GM12878 (cell line): ENCODE measurements around the gene S100A6. TPM values are rescaled to one million over a fixed set of nuclear protein-coding genes. Genes with fewer than 3 reads are reported as not detected.

Source experiments
- ATF7 ChIP-seq: fragments of 450-650 bp; IDR thresholded peaks from 2 replicates; pipeline ENCODE4 v1.6.1; 2016; ENCODE audit warnings: low read depth, mild to moderate bottlenecking
- CBX5 ChIP-seq: sonication (generic); IDR thresholded peaks from 2 replicates; pipeline ENCODE4 v1.6.1; 2016; ENCODE audit warnings: low read depth, moderate library complexity, mild to moderate bottlenecking, inconsistent platforms
- EED ChIP-seq: sonication (generic); IDR thresholded peaks from 2 replicates; pipeline ENCODE4 v1.6.1; 2016; ENCODE audit warnings: antibody characterized with exemption, low read depth
- IKZF1 ChIP-seq: fragments of 450-650 bp; conservative IDR thresholded peaks from 2 replicates; pipeline ENCODE4 v1.6.1; 2017; ENCODE audit warnings: antibody characterized with exemption, mild to moderate bottlenecking
- PML ChIP-seq: IDR thresholded peaks from 2 replicates; pipeline ENCODE4 v1.6.1; 2012; ENCODE audit warnings: low read length, inconsistent platforms
- POLR2A ChIP-seq: IDR thresholded peaks from 2 replicates; pipeline ENCODE4 v1.6.1; 2011; ENCODE audit warnings: low read depth, mild to moderate bottlenecking, low read length
- POU2F2 ChIP-seq: IDR thresholded peaks from 3 replicates; pipeline ENCODE4 v1.6.1; 2011; ENCODE audit warnings: low read depth, mild to moderate bottlenecking, low read length, borderline replicate concordance
- RBBP5 ChIP-seq: fragments of 200-600 bp; sonication (generic); conservative IDR thresholded peaks from 2 replicates; pipeline ENCODE4 v1.6.1; 2016
- RUNX3 ChIP-seq: IDR thresholded peaks from 2 replicates; pipeline ENCODE4 v1.6.1; 2012; ENCODE audit warnings: low read length, inconsistent platforms
- SMARCA5 ChIP-seq: fragments of 450-650 bp; IDR thresholded peaks from 2 replicates; pipeline ENCODE4 v1.6.1; 2017; ENCODE audit warnings: mild to moderate bottlenecking
- TCF12 ChIP-seq: IDR thresholded peaks from 2 replicates; pipeline ENCODE4 v1.6.1; 2011; ENCODE audit warnings: low read depth, mild to moderate bottlenecking, low read length
- ZNF24 ChIP-seq: fragments of 450-650 bp; IDR thresholded peaks from 2 replicates; pipeline ENCODE4 v1.6.1; 2017; ENCODE audit warnings: antibody characterized with exemption, mild to moderate bottlenecking
- ZSCAN29 ChIP-seq: fragments of 450-650 bp; IDR thresholded peaks from 2 replicates; pipeline ENCODE4 v1.6.1; 2017; ENCODE audit warnings: mild to moderate bottlenecking, moderate library complexity
- polyA plus RNA-seq, 11 experiments: library from polyadenylated mRNA; depleted of rRNA in 4 of 11; unstranded in 6 of 11; stranded (reverse) in 5 of 11; fragments of >200 nt; fragmentation: Nextera tagmentation in 4 of 11; fragmentation: Illumina TruSeq in 1 of 11; extraction: Ambion mirVana in 4 of 11; extraction: Trizol in 1 of 11; gene quantifications; 1 replicate in 1 of 11; 2 replicates in 10 of 11; pipeline versions ENCODE4 v1.2.1 to v1.2.3, GENCODE V29; 2011 to 2016; ENCODE audit warnings: inconsistent platforms in 2 of 11, missing spikeins in 2 of 11, low read depth in 1 of 11
- total RNA-seq, 4 experiments: library from RNA; depleted of rRNA in 3 of 4; stranded (reverse); fragments of >200 nt in 3 of 4; fragmentation: Illumina TruSeq in 1 of 4; extraction: Trizol in 1 of 4; gene quantifications; 2 replicates each; pipeline versions ENCODE4 v1.2.1 to v1.2.3, GENCODE V29; 2013 to 2021
- TF ChIP-seq, protein P1 (sequence below): IDR thresholded peaks from 2 replicates; pipeline ENCODE4 v1.6.1; 2011; ENCODE audit warnings: low read depth, low read length, improper control_type of control experiment, borderline replicate concordance
- TF ChIP-seq, protein P2 (sequence below): IDR thresholded peaks from 2 replicates; pipeline ENCODE4 v1.6.1; 2012; ENCODE audit warnings: low read depth, low read length, improper control_type of control experiment
- TF ChIP-seq, protein P3 (sequence below): fragments of 450-650 bp; IDR thresholded peaks from 2 replicates; pipeline ENCODE4 v1.6.1; 2016; ENCODE audit warnings: mild to moderate bottlenecking
- TF ChIP-seq, protein P4 (sequence below): IDR thresholded peaks from 2 replicates; pipeline ENCODE4 v1.6.1; 2012; ENCODE audit warnings: low read depth, low read length, improper control_type of control experiment
- TF ChIP-seq, protein P5 (sequence below): fragments of 450-650 bp; IDR thresholded peaks from 2 replicates; pipeline ENCODE4 v1.6.1; 2017; ENCODE audit warnings: antibody characterized with exemption, mild to moderate bottlenecking, moderate library complexity
- TF ChIP-seq, protein P6 (sequence below): IDR thresholded peaks from 2 replicates; pipeline ENCODE4 v1.6.1; 2012; ENCODE audit warnings: mild to moderate bottlenecking, low read depth, low read length

S100A6 gene
- total and polyA plus RNA-seq, 10 of the 15 experiments (the other 5 are each of a cell fraction or from before 2014, with no cell fraction given) = 7.2 to 121 (median 45.7) TPM

DNA sequence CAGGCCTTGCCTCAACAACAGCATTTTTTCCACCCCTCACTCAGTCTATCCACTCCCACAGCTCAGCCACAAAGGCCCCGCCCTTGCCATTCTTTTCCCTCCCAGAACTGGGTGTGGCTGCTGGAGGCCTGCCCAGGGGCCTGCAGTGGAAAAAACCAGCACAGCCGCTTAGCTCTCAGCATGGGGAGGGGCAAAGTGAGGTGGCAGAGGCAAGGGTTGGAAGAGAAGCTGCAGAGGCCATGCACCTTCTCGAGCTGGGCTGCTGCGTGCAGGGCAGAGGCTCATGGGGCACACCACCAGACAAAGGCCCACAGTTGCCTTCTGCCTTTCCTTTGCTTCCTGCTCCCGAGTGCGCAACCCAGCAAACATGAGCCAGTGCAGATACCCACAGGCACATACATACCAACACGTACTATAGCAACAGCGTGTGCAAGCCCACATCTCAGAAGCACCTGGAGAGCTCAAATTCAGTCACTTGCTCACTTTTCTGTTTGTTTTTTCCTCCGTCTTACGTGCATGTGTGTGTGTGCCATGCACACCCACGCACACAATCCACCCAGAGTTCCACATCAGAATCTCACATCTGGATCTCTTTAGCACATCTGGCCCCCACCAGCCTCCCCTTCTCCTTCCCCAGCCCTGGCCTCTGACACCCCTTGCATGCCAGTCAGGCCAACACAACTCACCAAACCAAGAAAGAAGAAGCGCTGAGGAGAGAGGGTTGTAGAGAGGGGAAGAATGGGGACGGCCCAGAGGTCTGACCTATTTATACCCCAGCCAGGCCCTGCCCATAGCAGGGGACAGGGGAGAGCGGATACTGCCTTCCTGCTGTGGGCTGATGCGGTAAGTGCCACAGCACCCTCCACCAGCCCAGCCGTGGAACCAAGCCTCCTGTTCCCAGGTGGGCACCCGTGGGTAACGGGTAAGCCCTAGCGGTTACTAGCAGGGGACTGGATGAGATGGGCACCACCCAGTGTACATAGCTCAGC is 9.6 kb upstream of the S100A6 start, which contains the start of gene S100A4 (continued):
- no peak for TF ChIP-seq POU2F2
- no peak for TF ChIP-seq ZSCAN29
- TF ChIP-seq, protein P1, sequence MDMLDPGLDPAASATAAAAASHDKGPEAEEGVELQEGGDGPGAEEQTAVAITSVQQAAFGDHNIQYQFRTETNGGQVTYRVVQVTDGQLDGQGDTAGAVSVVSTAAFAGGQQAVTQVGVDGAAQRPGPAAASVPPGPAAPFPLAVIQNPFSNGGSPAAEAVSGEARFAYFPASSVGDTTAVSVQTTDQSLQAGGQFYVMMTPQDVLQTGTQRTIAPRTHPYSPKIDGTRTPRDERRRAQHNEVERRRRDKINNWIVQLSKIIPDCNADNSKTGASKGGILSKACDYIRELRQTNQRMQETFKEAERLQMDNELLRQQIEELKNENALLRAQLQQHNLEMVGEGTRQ = no peak
- peak; percentile 79 for TF ChIP-seq ATF7
- TF ChIP-seq, protein P2, sequence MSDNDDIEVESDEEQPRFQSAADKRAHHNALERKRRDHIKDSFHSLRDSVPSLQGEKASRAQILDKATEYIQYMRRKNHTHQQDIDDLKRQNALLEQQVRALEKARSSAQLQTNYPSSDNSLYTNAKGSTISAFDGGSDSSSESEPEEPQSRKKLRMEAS = no peak
- TF ChIP-seq EED = peak; percentile 30; the same call in 1 of the 2 replicates
- TF ChIP-seq IKZF1 = 0 out of 2 replicates have a peak, but pooled peaks have one; percentile 7
- TF ChIP-seq ZNF24 = no peak
- no peak for TF ChIP-seq CBX5
- TF ChIP-seq POLR2A = peak; percentile 58; the same call in 1 of the 2 replicates
- no peak for TF ChIP-seq SMARCA5
- TF ChIP-seq RBBP5 = no peak
- TF ChIP-seq, protein P3, sequence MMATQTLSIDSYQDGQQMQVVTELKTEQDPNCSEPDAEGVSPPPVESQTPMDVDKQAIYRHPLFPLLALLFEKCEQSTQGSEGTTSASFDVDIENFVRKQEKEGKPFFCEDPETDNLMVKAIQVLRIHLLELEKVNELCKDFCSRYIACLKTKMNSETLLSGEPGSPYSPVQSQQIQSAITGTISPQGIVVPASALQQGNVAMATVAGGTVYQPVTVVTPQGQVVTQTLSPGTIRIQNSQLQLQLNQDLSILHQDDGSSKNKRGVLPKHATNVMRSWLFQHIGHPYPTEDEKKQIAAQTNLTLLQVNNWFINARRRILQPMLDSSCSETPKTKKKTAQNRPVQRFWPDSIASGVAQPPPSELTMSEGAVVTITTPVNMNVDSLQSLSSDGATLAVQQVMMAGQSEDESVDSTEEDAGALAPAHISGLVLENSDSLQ = no peak
- TF ChIP-seq, protein P4, sequence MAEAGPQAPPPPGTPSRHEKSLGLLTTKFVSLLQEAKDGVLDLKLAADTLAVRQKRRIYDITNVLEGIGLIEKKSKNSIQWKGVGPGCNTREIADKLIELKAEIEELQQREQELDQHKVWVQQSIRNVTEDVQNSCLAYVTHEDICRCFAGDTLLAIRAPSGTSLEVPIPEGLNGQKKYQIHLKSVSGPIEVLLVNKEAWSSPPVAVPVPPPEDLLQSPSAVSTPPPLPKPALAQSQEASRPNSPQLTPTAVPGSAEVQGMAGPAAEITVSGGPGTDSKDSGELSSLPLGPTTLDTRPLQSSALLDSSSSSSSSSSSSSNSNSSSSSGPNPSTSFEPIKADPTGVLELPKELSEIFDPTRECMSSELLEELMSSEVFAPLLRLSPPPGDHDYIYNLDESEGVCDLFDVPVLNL = no peak
- TF ChIP-seq PML = no peak
- no peak for TF ChIP-seq RUNX3
- TF ChIP-seq TCF12 = peak; percentile 50; the same call in 1 of the 2 replicates
- TF ChIP-seq, protein P5, sequence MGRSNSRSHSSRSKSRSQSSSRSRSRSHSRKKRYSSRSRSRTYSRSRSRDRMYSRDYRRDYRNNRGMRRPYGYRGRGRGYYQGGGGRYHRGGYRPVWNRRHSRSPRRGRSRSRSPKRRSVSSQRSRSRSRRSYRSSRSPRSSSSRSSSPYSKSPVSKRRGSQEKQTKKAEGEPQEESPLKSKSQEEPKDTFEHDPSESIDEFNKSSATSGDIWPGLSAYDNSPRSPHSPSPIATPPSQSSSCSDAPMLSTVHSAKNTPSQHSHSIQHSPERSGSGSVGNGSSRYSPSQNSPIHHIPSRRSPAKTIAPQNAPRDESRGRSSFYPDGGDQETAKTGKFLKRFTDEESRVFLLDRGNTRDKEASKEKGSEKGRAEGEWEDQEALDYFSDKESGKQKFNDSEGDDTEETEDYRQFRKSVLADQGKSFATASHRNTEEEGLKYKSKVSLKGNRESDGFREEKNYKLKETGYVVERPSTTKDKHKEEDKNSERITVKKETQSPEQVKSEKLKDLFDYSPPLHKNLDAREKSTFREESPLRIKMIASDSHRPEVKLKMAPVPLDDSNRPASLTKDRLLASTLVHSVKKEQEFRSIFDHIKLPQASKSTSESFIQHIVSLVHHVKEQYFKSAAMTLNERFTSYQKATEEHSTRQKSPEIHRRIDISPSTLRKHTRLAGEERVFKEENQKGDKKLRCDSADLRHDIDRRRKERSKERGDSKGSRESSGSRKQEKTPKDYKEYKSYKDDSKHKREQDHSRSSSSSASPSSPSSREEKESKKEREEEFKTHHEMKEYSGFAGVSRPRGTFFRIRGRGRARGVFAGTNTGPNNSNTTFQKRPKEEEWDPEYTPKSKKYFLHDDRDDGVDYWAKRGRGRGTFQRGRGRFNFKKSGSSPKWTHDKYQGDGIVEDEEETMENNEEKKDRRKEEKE = peak; percentile 66; the same call in 1 of the 2 replicates
- TF ChIP-seq, protein P6, sequence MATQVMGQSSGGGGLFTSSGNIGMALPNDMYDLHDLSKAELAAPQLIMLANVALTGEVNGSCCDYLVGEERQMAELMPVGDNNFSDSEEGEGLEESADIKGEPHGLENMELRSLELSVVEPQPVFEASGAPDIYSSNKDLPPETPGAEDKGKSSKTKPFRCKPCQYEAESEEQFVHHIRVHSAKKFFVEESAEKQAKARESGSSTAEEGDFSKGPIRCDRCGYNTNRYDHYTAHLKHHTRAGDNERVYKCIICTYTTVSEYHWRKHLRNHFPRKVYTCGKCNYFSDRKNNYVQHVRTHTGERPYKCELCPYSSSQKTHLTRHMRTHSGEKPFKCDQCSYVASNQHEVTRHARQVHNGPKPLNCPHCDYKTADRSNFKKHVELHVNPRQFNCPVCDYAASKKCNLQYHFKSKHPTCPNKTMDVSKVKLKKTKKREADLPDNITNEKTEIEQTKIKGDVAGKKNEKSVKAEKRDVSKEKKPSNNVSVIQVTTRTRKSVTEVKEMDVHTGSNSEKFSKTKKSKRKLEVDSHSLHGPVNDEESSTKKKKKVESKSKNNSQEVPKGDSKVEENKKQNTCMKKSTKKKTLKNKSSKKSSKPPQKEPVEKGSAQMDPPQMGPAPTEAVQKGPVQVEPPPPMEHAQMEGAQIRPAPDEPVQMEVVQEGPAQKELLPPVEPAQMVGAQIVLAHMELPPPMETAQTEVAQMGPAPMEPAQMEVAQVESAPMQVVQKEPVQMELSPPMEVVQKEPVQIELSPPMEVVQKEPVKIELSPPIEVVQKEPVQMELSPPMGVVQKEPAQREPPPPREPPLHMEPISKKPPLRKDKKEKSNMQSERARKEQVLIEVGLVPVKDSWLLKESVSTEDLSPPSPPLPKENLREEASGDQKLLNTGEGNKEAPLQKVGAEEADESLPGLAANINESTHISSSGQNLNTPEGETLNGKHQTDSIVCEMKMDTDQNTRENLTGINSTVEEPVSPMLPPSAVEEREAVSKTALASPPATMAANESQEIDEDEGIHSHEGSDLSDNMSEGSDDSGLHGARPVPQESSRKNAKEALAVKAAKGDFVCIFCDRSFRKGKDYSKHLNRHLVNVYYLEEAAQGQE = no peak
- TF ChIP-seq, all 136 proteins: peak for 14
